H1 (cell line): ENCODE data around the gene OTUD5. TPM values are rescaled to one million over a fixed set of nuclear protein-coding genes. Genes with fewer than 3 reads are reported as not detected.

Source experiments
- GABPA ChIP-seq: IDR thresholded peaks from 2 replicates; pipeline ENCODE4 v1.6.1; 2011; ENCODE audit warnings: mild to moderate bottlenecking, low read length, moderate library complexity, borderline replicate concordance; ENCODE audit not compliant: insufficient read depth
- GTF2F1 ChIP-seq: IDR thresholded peaks from 2 replicates; pipeline ENCODE4 v1.6.1; 2012; ENCODE audit warnings: low read depth, low read length, improper control_type of control experiment, borderline replicate concordance
- TCF12 ChIP-seq: IDR thresholded peaks from 2 replicates; pipeline ENCODE4 v1.6.1; 2011; ENCODE audit warnings: low read depth, mild to moderate bottlenecking, low read length
- YY1 ChIP-seq: IDR thresholded peaks from 2 replicates; pipeline ENCODE4 v1.6.1; 2011; ENCODE audit warnings: low read depth, mild to moderate bottlenecking, low read length
- polyA plus RNA-seq, 7 experiments: library from polyadenylated mRNA; depleted of rRNA in 3 of 7; stranded (reverse) in 5 of 7; unstranded in 2 of 7; fragments of >200 nt in 5 of 7; fragments of 200-250 nt in 2 of 7; gene quantifications; 1 replicate in 5 of 7; 2 replicates in 1 of 7; 4 replicates in 1 of 7; pipeline versions ENCODE4 v1.2.1 to v1.2.3, GENCODE V29; 2011 to 2013; ENCODE audit warnings: missing spikeins in 2 of 7, mixed read lengths in 2 of 7
- total RNA-seq: library from RNA; stranded (reverse); fragmentation: NEBNext Ultra II Directional; extraction: Animal tissue kit (Norgen Biotek cat#: 25700); gene quantifications from 2 replicates; pipeline ENCODE4 v1.2.1, GENCODE V29; 2021

Gene OTUD5
- total and polyA plus RNA-seq, 2 of the 8 experiments (the other 6 are each of a cell fraction or from before 2014, with no cell fraction given), result 46.3 to 53.5 TPM

- TF ChIP-seq GABPA (no peak), YY1 (no peak), TCF12 (no peak), GTF2F1 (no peak)
Observed at GRCh38 chrX:48903290-48903689, 54.1 kb downstream of the OTUD5 start (continued).
